T-cell (primary cell): Measurements from ENCODE around the gene TNS1. TPM values are rescaled to one million over a fixed set of nuclear protein-coding genes. Genes with fewer than 3 reads are reported as not detected.

Source experiments
- ATAC-seq, 4 experiments: fragments of 200-7000 bp in 3 of 4; fragments of 150-1000 bp in 1 of 4; cut with Tn5 transposase; replicated peaks in 1 of 4; 1 replicate in 3 of 4; 2 replicates in 1 of 4; pipeline ENCODE4 v1.10.0; 2021; ENCODE audit warnings: moderate library complexity in 3 of 4, mild to moderate bottlenecking in 2 of 4, moderate number of reproducible peaks in 1 of 4
- CTCF ChIA-PET, 2 donors: fragments of 300-600 bp; sonication (Branson Sonifier 250); formaldehyde crosslinking; loops; one replicate each; lab custom pipeline; 2022; ENCODE audit warnings: antibody characterized with exemption in 2 of 2; lab: Charles Lee
- POLR2A ChIA-PET, 2 donors: fragments of 300-600 bp; sonication (Branson Sonifier 250); formaldehyde crosslinking; loops; one replicate each; lab custom pipeline; 2022; ENCODE audit warnings: antibody characterized with exemption in 2 of 2; lab: Charles Lee
- DNase-seq, 35 experiments: peaks; one replicate each; pipeline versions ENCODE4 v3.0.0 to v3.0.0-alpha.2; 2013 to 2023
- H3K27ac ChIP-seq: one replicate; pipeline ENCODE4 v1.5.1; 2013; ENCODE audit warnings: low read length
- H3K27me3 ChIP-seq, 2 experiments: replicated peaks in 1 of 2; 1 replicate in 1 of 2; 2 replicates in 1 of 2; pipeline versions ENCODE4 v1.6.1 to v1.7.0; 2013; ENCODE audit warnings: low read length in 1 of 2, mixed read lengths in 1 of 2; ENCODE audit not compliant: control insufficient read depth in 2 of 2, insufficient read depth in 2 of 2; ENCODE audit errors: extremely low read depth in 1 of 2
- H3K36me3 ChIP-seq, 2 donors: 1 replicate in 1 of 2; 2 replicates in 1 of 2; pipeline versions ENCODE4 v1.6.1 to v1.7.0; 2013; ENCODE audit warnings: low read length in 1 of 2; ENCODE audit not compliant: control insufficient read depth in 2 of 2, insufficient read depth in 1 of 2; ENCODE audit errors: extremely low read depth in 1 of 2
- H3K4me1 ChIP-seq, 2 experiments: 1 replicate in 1 of 2; 2 replicates in 1 of 2; pipeline versions ENCODE4 v1.6.1 to v1.7.0; 2013; ENCODE audit warnings: low read length in 2 of 2, mixed read lengths in 1 of 2; ENCODE audit not compliant: insufficient read depth in 2 of 2, control insufficient read depth in 1 of 2; ENCODE audit errors: extremely low read depth in 1 of 2
- H3K4me3 ChIP-seq, 2 donors: 1 replicate in 1 of 2; 2 replicates in 1 of 2; pipeline versions ENCODE4 v1.5.1 to v1.7.0; 2013; ENCODE audit warnings: mild to moderate bottlenecking in 2 of 2, low read length in 1 of 2, moderate library complexity in 1 of 2; ENCODE audit not compliant: control insufficient read depth in 1 of 2; ENCODE audit errors: extremely low read depth in 1 of 2
- H3K9me3 ChIP-seq: 2 replicates; pipeline ENCODE4 v1.7.0; 2013
- H3K27ac Mint-ChIP-seq, 2 donors: one replicate each; pipeline ENCODE4 v1.8.0; 2020 to 2021; ENCODE audit warnings: mild to moderate bottlenecking in 2 of 2, mixed read lengths in 2 of 2
- H3K27me3 Mint-ChIP-seq, 2 donors: one replicate each; pipeline ENCODE4 v1.8.0; 2021 to 2022; ENCODE audit warnings: mixed read lengths in 2 of 2
- H3K36me3 Mint-ChIP-seq: one replicate; pipeline ENCODE4 v1.8.0; 2021; ENCODE audit warnings: mixed read lengths
- H3K4me1 Mint-ChIP-seq, 3 donors: one replicate each; pipeline ENCODE4 v1.8.0; 2020 to 2022; ENCODE audit warnings: mixed read lengths in 3 of 3, mild to moderate bottlenecking in 1 of 3
- H3K4me3 Mint-ChIP-seq, 3 donors: one replicate each; pipeline ENCODE4 v1.8.0; 2020 to 2022; ENCODE audit warnings: mild to moderate bottlenecking in 3 of 3, mixed read lengths in 3 of 3, moderate library complexity in 3 of 3
- H3K9me3 Mint-ChIP-seq, 3 donors: one replicate each; pipeline ENCODE4 v1.8.0; 2020 to 2022; ENCODE audit warnings: mixed read lengths in 3 of 3
- WGBS: methylation state at CpG from one replicate; pipeline ENCODE4 v1.1.5; 2013; ENCODE audit warnings: missing lambda C conversion rate; ENCODE audit not compliant: insufficient coverage; 5-methylcytosine and 5-hydroxymethylcytosine counted together
- total RNA-seq, 35 experiments: library from RNA in 6 of 35; stranded (reverse) in 6 of 35; fragments of 120-200 nt in 1 of 35; gene quantifications; one replicate each; pipeline versions ENCODE4 v1.2.1 to v1.2.4 and lab custom pipeline; 2013 to 2026

The TNS1 gene
- total RNA-seq, 5 donors from 2014 or later (not counting 1 experiment from before 2014, with no cell fraction given): 0.28 to 2.1 (median 1.3) TPM

- ChIA-PET CTCF (interaction anchor here in 1 of 2 donors (0.6 kb wide), 1 partner anchor 826 kb away, joined by 6 read pairs; no protein-coding TSS in a partner anchor), POLR2A (no interaction called here)
- Histone ChIP-seq H3K36me3 (no peaks in the 10 kb centered on the region), H3K4me3 (no peak overlapping the region), H3K27ac (no peak overlapping the region), H3K4me1 (no peaks in the 10 kb centered on the region), H3K27me3 (peaks cover 0 to 23% of the 10 kb centered on the region in 2 experiments), H3K9me3 (no peaks in the 10 kb centered on the region)
- H3K27ac Mint-ChIP-seq: no peak overlapping the region
- no peak overlapping the region for H3K4me3 Mint-ChIP-seq
- ATAC-seq: no peak
- no peak for DNase-seq
- H3K27me3 Mint-ChIP-seq: peaks cover 7 to 18% of the 10 kb centered on the region in 2 donors
- H3K9me3 Mint-ChIP-seq: no peaks in the 10 kb centered on the region
- H3K4me1 Mint-ChIP-seq: no peaks in the 10 kb centered on the region
- WGBS: 81% methylated on average over 4 of the region's 7 CpGs
- no peaks in the 10 kb centered on the region for H3K36me3 Mint-ChIP-seq
Observed at GRCh38 chr2:217854684-217855420, 147.9 kb downstream of the TNS1 start.

GRCh38 chr2:217853961-217854360 is 148.8 kb downstream of the TNS1 start:
- ATAC-seq: no peak
- Histone ChIP-seq H3K27me3 (peaks cover 0 to 26% of the 10 kb centered on the region in 2 experiments), H3K9me3 (no peaks in the 10 kb centered on the region), H3K27ac (no peak overlapping the region), H3K36me3 (no peaks in the 10 kb centered on the region), H3K4me3 (no peak overlapping the region), H3K4me1 (no peaks in the 10 kb centered on the region)
- Mint-ChIP-seq H3K36me3 (no peaks in the 10 kb centered on the region), H3K27ac (no peak overlapping the region), H3K4me3 (no peak overlapping the region), H3K27me3 (peaks cover 11 to 18% of the 10 kb centered on the region in 2 donors), H3K9me3 (no peaks in the 10 kb centered on the region), H3K4me1 (no peaks in the 10 kb centered on the region)
- DNase-seq: no peak
- CTCF ChIA-PET: interaction anchor here in 1 of 2 donors (0.6 kb wide), 2 partner anchors 827 to 1224 kb away, joined by 3 to 6 read pairs; no protein-coding TSS in a partner anchor
- POLR2A ChIA-PET: no interaction called here
- WGBS: no CpG with 5 or more reads among the region's 3 CpGs

GRCh38 chr2:217853301-217853881 is 149.4 kb downstream of the TNS1 start:
- Histone ChIP-seq H3K9me3 (no peaks in the 10 kb centered on the region), H3K27me3 (peaks cover 0 to 30% of the 10 kb centered on the region in 2 experiments), H3K4me3 (no peak overlapping the region), H3K4me1 (no peaks in the 10 kb centered on the region), H3K27ac (no peak overlapping the region), H3K36me3 (no peaks in the 10 kb centered on the region)
- WGBS: 75% methylated on average over 5 of the region's 6 CpGs
- DNase-seq: no peak
- no peak for ATAC-seq
- Mint-ChIP-seq H3K27ac (no peak overlapping the region), H3K27me3 (peaks cover 11 to 22% of the 10 kb centered on the region in 2 donors), H3K9me3 (no peaks in the 10 kb centered on the region), H3K4me3 (no peak overlapping the region), H3K4me1 (no peaks in the 10 kb centered on the region), H3K36me3 (no peaks in the 10 kb centered on the region)
- ChIA-PET POLR2A (interaction anchor here in 1 of 2 donors (0.7 kb wide), 1 partner anchor 638 kb away, joined by 3 read pairs; no protein-coding TSS in a partner anchor), CTCF (interaction anchor here in 1 of 2 donors (0.6 kb wide), 1 partner anchor 1223 kb away, joined by 3 read pairs; no protein-coding TSS in a partner anchor)

- CTCF ChIA-PET: no interaction called here
- Histone ChIP-seq H3K27me3 (peaks cover 0 to 31% of the 10 kb centered on the region in 2 experiments), H3K4me1 (no peaks in the 10 kb centered on the region), H3K27ac (no peak overlapping the region), H3K4me3 (no peak overlapping the region), H3K9me3 (no peaks in the 10 kb centered on the region), H3K36me3 (no peaks in the 10 kb centered on the region)
- no peak overlapping the region for H3K4me3 Mint-ChIP-seq
- H3K4me1 Mint-ChIP-seq: no peaks in the 10 kb centered on the region
- DNase-seq (no peak), ATAC-seq (no peak)
- POLR2A ChIA-PET: interaction anchor here in 1 of 2 donors (0.7 kb wide), 1 partner anchor 638 kb away, joined by 3 read pairs; no protein-coding TSS in a partner anchor
- H3K36me3 Mint-ChIP-seq: no peaks in the 10 kb centered on the region
- no peak overlapping the region for H3K27ac Mint-ChIP-seq
- WGBS: 87% methylated on average over 6 of the region's 9 CpGs
- H3K27me3 Mint-ChIP-seq: peaks cover 7 to 23% of the 10 kb centered on the region in 2 donors
- no peaks in the 10 kb centered on the region for H3K9me3 Mint-ChIP-seq
Observed at GRCh38 chr2:217852555-217853211, 150.1 kb downstream of the TNS1 start.

- no peak overlapping the region for H3K4me3 Mint-ChIP-seq
- Histone ChIP-seq H3K27me3 (peaks cover 0 to 41% of the 10 kb centered on the region in 2 experiments), H3K36me3 (no peaks in the 10 kb centered on the region), H3K4me1 (no peaks in the 10 kb centered on the region), H3K4me3 (no peak overlapping the region), H3K27ac (no peak overlapping the region), H3K9me3 (no peaks in the 10 kb centered on the region)
- WGBS: no CpG with 5 or more reads among the region's 2 CpGs
- ChIA-PET CTCF (no interaction called here), POLR2A (no interaction called here)
- no peaks in the 10 kb centered on the region for H3K9me3 Mint-ChIP-seq
- H3K36me3 Mint-ChIP-seq: no peaks in the 10 kb centered on the region
- H3K27ac Mint-ChIP-seq: no peak overlapping the region
- H3K27me3 Mint-ChIP-seq: peaks cover 10 to 28% of the 10 kb centered on the region in 2 donors
- no peak for DNase-seq
- no peak for ATAC-seq
- no peaks in the 10 kb centered on the region for H3K4me1 Mint-ChIP-seq
Observed at GRCh38 chr2:217851191-217852020, 151.4 kb downstream of the TNS1 start.
